Duodenal mucosa (tissue), 2 donors: ENCODE results near the gene ZC3H4.

Experiments
- H3K27ac ChIP-seq: one replicate; pipeline ENCODE4 v1.7.0; 2013; ENCODE audit warnings: low read depth, low read length
- H3K27me3 ChIP-seq, 2 donors: one replicate each; pipeline ENCODE4 v1.7.0; 2013; ENCODE audit warnings: low read length in 2 of 2, control low read depth in 1 of 2; ENCODE audit not compliant: insufficient read depth in 2 of 2, control insufficient read depth in 1 of 2
- H3K36me3 ChIP-seq, 2 donors: one replicate each; pipeline ENCODE4 v1.7.0; 2013; ENCODE audit warnings: low read length in 2 of 2, control low read depth in 1 of 2; ENCODE audit not compliant: insufficient read depth in 2 of 2, control insufficient read depth in 1 of 2
- H3K4me1 ChIP-seq, 2 donors: one replicate each; pipeline ENCODE4 v1.7.0; 2013; ENCODE audit warnings: low read length in 2 of 2, control low read depth in 1 of 2; ENCODE audit not compliant: insufficient read depth in 2 of 2, control insufficient read depth in 1 of 2
- H3K4me3 ChIP-seq, 2 donors: one replicate each; pipeline ENCODE4 v1.7.0; 2013; ENCODE audit warnings: low read length in 2 of 2, low read depth in 1 of 2
- H3K9ac ChIP-seq, 2 donors: one replicate each; pipeline ENCODE4 v1.7.0; 2013; ENCODE audit warnings: low read length in 2 of 2, low read depth in 1 of 2
- H3K9me3 ChIP-seq, 2 donors: one replicate each; pipeline ENCODE4 v1.7.0; 2013; ENCODE audit warnings: low read length in 2 of 2, control low read depth in 1 of 2; ENCODE audit not compliant: control insufficient read depth in 1 of 2

ZC3H4 gene

DNA sequence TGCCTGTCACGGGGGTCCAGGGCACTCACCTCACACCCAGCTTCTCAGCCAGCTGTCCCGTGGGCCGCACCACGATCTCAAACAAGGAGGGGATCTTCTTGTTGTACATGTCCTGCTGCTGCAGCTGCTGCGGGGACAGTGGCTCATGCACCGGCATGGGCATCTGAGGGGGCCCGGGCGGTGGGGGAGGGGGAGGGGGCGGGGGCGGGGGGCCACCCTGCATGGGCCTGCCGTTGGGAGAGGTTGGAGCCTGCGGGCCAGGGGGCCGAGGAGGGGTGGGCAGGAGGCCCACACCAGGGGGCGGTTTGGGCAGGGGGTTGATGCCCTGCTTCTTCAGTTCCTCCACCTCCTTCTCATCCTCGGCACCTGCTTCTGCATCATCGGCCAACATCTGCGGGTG is 41.3 kb downstream of the ZC3H4 start:
- peaks cover 46 to 89% of the 10 kb centered on the region in 2 donors for H3K36me3 ChIP-seq
- H3K9me3 ChIP-seq: no peaks in the 10 kb centered on the region
- H3K4me1 ChIP-seq: no peaks in the 10 kb centered on the region
- H3K9ac ChIP-seq: no peak overlapping the region
- no peaks in the 10 kb centered on the region for H3K27me3 ChIP-seq
- H3K27ac ChIP-seq: no peak overlapping the region
- no peak overlapping the region for H3K4me3 ChIP-seq

- H3K9me3 ChIP-seq: no peaks in the 10 kb centered on the region
- no peak overlapping the region for H3K9ac ChIP-seq
- no peaks in the 10 kb centered on the region for H3K27me3 ChIP-seq
- no peak overlapping the region for H3K4me3 ChIP-seq
- H3K36me3 ChIP-seq: peaks cover 46 to 90% of the 10 kb centered on the region in 2 donors
- no peaks in the 10 kb centered on the region for H3K4me1 ChIP-seq
- H3K27ac ChIP-seq: no peak overlapping the region
Observed at GRCh38 chr19:47071731-47072130, 41.8 kb downstream of the ZC3H4 start.

DNA sequence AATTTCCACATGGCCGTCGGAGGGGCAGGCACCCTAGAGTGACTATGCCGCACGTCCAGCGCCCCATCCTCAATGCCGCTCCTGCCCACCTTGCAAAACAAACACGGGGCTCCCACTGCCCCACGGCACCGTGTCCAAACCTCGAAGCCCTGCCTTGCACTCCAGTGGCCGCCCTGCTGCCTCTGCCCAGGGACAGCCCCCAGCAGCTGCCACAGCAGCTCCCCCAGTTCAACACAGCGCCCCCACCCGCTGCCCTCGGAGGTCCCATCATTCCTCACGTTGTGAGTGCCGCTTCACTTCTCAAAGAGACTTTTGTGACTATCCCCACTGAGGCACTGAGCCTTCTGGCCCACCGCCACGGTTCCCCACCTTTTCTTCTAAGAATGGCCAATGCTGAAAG is 42.8 kb downstream of the ZC3H4 start:
- H3K4me3 ChIP-seq: no peak overlapping the region
- H3K9me3 ChIP-seq: no peaks in the 10 kb centered on the region
- peaks cover 41 to 86% of the 10 kb centered on the region in 2 donors for H3K36me3 ChIP-seq
- no peak overlapping the region for H3K9ac ChIP-seq
- no peaks in the 10 kb centered on the region for H3K27me3 ChIP-seq
- H3K4me1 ChIP-seq: no peaks in the 10 kb centered on the region
- no peak overlapping the region for H3K27ac ChIP-seq

DNA sequence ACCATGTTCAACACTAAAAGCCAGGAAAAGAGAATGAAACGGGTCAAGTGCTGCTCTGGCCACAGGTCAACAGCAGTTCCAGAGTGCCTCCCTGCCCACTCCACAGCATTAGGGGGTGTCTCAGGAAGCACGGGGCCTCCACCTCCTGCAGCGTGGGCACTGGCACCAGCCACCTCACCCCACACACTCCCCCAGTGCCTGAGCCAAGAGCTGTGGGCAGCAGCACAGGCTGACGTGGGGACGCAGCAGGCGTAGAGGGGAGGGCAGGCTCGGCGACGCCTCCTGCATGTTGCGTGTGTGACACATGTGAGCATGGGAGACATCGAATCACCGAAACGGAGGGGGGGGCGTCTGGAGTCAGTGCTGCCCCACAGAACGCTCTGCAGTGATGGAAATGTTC is 43.8 kb downstream of the ZC3H4 start:
- Histone ChIP-seq H3K36me3 (peaks cover 43 to 86% of the 10 kb centered on the region in 2 donors), H3K9me3 (no peaks in the 10 kb centered on the region), H3K9ac (no peak overlapping the region), H3K4me3 (no peak overlapping the region), H3K27ac (no peak overlapping the region), H3K4me1 (no peaks in the 10 kb centered on the region), H3K27me3 (no peaks in the 10 kb centered on the region)

- Histone ChIP-seq H3K27ac (no peak overlapping the region), H3K36me3 (peaks cover 40 to 79% of the 10 kb centered on the region in 2 donors), H3K4me1 (no peaks in the 10 kb centered on the region)
Observed at GRCh38 chr19:47068876-47069406, 44.6 kb downstream of the ZC3H4 start.

GRCh38 chr19:47068246-47068645 is 45.3 kb downstream of the ZC3H4 start:
- Histone ChIP-seq H3K4me3 (no peak overlapping the region), H3K36me3 (peaks cover 41 to 78% of the 10 kb centered on the region in 2 donors), H3K4me1 (no peaks in the 10 kb centered on the region)

More at GRCh38 chr19:47068876-47069406, 44.6 kb downstream of the ZC3H4 start:
- no peaks in the 10 kb centered on the region for H3K9me3 ChIP-seq
- H3K27me3 ChIP-seq: no peaks in the 10 kb centered on the region
- H3K9ac ChIP-seq: no peak overlapping the region
- no peak overlapping the region for H3K4me3 ChIP-seq

GRCh38 chr19:47067215-47067847 is 46.2 kb downstream of the ZC3H4 start:
- H3K9me3 ChIP-seq: no peaks in the 10 kb centered on the region
- H3K4me1 ChIP-seq: no peaks in the 10 kb centered on the region
- H3K36me3 ChIP-seq: peaks cover 37 to 70% of the 10 kb centered on the region in 2 donors
- no peak overlapping the region for H3K9ac ChIP-seq
- no peaks in the 10 kb centered on the region for H3K27me3 ChIP-seq
- no peak overlapping the region for H3K27ac ChIP-seq
- no peak overlapping the region for H3K4me3 ChIP-seq

More at GRCh38 chr19:47068246-47068645, 45.3 kb downstream of the ZC3H4 start:
- H3K9me3 ChIP-seq: no peaks in the 10 kb centered on the region
- H3K9ac ChIP-seq: no peak overlapping the region
- H3K27me3 ChIP-seq: no peaks in the 10 kb centered on the region
- H3K27ac ChIP-seq: no peak overlapping the region

DNA sequence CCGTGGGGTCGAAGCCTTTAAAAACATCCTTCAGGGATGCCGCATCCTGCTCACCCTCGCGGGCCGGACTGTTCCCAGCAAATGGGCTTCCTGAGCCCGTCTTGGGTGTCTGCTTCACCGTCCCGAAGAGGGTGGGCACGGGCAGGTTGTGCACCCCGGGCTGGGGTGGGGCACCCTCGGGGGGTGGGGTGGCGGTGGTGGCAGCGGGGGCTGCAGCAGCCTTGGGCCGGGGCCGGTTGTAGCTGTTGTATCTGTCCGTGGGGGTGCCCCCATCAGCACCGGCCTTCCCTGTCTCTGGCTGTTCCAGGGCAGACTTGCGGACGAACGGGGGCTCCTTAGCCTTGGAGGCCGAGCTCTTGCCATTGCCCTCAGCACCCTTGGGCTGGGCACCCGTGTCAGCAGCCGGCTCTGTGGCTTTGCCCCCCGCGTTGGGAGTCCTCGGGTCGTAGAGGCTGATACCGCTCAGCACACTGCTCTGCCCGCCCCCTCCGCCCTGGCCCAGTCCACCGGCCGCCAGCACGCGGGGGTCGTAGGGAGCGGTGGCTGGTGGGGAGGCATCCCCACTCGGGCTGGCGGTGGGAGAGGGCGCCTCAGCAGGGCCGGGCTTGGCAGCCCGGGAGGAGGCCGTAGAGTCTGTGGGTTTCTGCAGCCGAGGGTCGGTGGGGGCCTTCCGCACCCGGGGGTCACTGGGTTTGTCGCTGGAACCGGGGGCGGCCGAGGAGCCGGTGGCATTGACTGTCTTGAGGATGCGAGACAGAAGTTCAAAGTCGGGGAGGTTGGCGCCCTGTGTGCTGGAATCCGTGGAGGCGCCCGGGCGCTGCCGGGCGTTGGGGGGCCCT is 47.0 kb downstream of the ZC3H4 start:
- Histone ChIP-seq H3K36me3 (peaks cover 31 to 64% of the 10 kb centered on the region in 2 donors), H3K27me3 (no peaks in the 10 kb centered on the region)

GRCh38 chr19:47065242-47065641 is 48.3 kb downstream of the ZC3H4 start:
- H3K4me3 ChIP-seq: no peak overlapping the region
- H3K36me3 ChIP-seq: peaks cover 20 to 51% of the 10 kb centered on the region in 2 donors
- no peaks in the 10 kb centered on the region for H3K27me3 ChIP-seq
- H3K4me1 ChIP-seq: no peaks in the 10 kb centered on the region
- no peak overlapping the region for H3K27ac ChIP-seq
- H3K9me3 ChIP-seq: no peaks in the 10 kb centered on the region
- no peak overlapping the region for H3K9ac ChIP-seq

More for the DNA sequence above, 47.0 kb downstream of the ZC3H4 start:
- H3K9me3 ChIP-seq: no peaks in the 10 kb centered on the region
- H3K9ac ChIP-seq: no peak overlapping the region
- H3K4me1 ChIP-seq: no peaks in the 10 kb centered on the region
- H3K4me3 ChIP-seq: no peak overlapping the region
- H3K27ac ChIP-seq: no peak overlapping the region

- Histone ChIP-seq H3K9me3 (no peaks in the 10 kb centered on the region), H3K9ac (no peak overlapping the region), H3K4me3 (no peak overlapping the region), H3K36me3 (peaks cover 17 to 37% of the 10 kb centered on the region in 2 donors), H3K27me3 (no peaks in the 10 kb centered on the region), H3K27ac (no peak overlapping the region), H3K4me1 (peaks cover 0 to under 1% of the 10 kb centered on the region in 2 donors)
Observed at GRCh38 chr19:47063874-47064273, 49.7 kb downstream of the ZC3H4 start.
